NCI-H1436 treated with DMSO at 0.1 percent for 48 hours (cell line): ENCODE measurements around the gene CAAP1.
A peak's percentile ranks its signal among the peaks of the same experiment; 100 is the strongest.
"Not testable (repeated sequence)": the region's sequence is repeated elsewhere in the genome, so short reads cannot be mapped to it uniquely, and the experiment has no call there.

Experiments
- DNase-seq: peaks from one replicate; lab custom pipeline; 2025; lab: John Stamatoyannopoulos, UW

The CAAP1 gene, protein sequence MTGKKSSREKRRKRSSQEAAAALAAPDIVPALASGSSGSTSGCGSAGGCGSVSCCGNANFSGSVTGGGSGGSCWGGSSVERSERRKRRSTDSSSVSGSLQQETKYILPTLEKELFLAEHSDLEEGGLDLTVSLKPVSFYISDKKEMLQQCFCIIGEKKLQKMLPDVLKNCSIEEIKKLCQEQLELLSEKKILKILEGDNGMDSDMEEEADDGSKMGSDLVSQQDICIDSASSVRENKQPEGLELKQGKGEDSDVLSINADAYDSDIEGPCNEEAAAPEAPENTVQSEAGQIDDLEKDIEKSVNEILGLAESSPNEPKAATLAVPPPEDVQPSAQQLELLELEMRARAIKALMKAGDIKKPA

DNA sequence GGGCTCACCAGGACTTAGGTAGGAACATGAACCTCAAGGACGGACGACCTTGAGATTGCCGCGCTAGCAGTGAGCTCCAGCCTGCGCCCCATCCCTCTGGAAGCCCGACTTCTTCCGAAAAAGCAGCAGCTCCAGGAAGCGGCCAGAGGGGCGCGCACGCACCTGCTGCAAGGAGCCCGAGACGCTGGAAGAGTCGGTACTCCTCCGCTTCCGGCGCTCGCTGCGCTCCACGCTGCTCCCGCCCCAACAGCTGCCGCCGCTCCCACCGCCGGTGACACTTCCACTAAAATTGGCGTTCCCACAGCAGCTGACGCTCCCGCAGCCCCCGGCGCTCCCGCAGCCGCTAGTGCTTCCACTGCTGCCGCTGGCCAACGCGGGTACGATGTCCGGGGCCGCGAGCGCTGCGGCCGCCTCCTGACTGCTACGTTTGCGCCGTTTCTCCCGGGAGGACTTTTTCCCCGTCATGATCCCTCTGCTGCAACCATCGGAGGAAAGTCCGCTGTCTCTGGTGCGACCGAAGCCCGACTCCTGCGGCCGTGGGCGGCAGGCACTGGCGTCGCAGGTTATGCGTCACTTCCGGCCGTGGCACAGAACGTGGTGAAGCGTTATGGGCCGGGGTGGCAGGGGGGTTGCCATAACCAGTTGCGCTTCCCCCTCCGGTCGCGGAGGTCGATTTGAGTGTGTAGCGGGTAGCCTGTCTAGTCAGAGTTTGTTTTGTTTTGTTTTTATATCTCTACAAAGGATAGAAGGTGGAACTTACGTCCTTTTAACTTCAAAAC lies at the start of gene CAAP1:
CAAP1 (minus strand) TSS at position 552 of the 779 bp plus-strand sequence; CDS start at position 465, 87 bp downstream.
- DNase-seq: peak; percentile 56

DNA sequence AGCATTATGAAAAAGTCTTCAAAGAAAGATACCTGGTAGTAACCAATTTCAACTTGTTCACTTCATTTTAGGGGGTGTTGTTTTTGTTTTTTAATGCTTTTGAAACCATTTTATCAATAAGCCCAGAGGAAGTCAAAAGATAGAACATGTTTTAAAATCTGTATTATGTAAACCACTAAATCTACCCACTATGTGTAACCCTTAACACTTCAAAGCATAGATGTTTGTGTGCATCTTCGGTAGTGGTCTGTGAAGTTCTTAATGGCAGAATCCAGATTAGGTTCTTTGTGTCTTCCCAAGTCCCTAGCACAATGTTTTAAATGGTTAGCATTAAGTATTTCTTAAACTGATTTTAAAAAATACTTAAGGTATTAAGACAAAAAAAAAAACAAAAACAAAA lies 48.2 kb upstream of the CAAP1 start:
- DNase-seq: no peak

DNA sequence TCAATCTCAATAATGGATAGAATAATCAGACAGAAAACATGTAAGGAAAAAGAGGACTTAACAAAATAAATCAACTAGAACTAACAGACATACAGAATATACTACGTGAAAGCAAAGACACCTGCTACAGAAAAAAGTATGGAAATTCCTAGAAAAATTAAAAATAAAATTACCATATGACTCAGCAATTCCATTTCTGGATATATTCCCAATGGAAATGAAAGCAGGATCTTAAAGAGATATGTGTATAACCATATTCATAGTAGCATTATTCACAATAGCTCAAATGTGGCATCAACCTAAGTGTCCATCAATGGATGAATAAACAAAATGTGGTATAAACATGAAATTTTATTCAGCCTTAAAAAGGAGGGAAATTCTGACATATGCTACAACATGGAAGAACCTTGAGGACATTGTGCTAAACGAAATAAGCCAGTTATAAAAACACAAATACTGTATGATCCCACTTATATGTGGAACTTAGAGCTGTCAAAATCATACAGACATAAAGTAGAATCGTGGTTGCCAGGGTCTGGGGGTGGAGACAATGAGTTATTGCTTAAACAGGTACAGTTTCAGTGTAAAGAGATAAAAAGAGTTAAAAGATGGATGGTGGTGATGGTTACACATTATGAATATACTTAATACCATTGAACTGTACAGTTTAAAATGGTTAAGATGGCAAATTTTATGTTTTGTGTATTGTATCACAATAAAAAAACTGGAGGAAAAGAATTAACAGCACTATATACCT lies 47.5 kb upstream of the CAAP1 start:
- no peak for DNase-seq

DNA sequence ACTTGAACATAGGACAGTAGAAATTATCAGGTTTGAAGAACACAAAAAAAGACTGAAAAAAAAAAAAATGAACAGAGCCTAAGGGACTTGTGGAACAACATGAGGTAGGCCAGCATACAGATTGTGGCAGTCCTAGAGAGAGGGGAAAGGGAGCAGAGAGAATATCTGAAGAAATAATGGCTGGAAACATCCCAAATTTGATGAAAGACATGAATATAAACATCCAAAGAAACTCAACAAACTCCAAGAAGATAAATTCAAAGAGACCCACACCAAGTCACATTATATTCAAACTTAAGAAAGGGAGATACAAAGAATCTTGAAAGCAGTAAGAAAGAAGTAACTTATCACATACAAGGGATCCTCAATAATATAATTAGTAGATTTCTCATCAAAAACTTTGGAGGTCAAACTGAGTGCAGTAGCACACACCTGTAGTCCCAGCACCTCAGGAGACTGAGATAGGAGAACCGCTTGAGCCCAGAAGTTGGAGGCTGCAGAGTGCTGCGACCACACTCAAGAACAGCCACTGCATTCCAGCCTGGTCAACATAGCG lies 45.3 kb upstream of the CAAP1 start:
- no peak for DNase-seq

DNA sequence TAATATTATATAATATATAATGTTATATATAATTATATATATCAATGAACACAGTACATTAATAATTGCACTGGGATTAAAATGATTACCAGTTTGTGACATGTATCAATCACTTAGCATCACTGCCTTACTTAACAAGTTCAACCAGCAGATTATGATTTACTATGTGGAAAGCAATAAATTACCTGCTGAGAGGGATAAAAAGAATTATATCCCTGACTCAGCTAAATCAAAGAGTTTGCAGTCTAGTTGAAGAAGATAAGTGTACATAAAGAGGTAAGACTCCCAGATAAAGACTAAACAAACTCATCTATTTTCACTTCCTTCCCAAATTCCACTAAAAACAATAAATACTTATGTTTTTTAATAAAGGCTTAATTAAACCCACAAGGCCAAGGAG lies 43.2 kb upstream of the CAAP1 start:
- DNase-seq: no peak

- DNase-seq: no peak
Measured at GRCh38 chr9:26928902-26929495, 36.4 kb upstream of the CAAP1 start.

GRCh38 chr9:26925609-26926008 lies 33.0 kb upstream of the CAAP1 start:
- DNase-seq: no peak

GRCh38 chr9:26919698-26920097 lies 27.1 kb upstream of the CAAP1 start:
- no peak for DNase-seq

DNA sequence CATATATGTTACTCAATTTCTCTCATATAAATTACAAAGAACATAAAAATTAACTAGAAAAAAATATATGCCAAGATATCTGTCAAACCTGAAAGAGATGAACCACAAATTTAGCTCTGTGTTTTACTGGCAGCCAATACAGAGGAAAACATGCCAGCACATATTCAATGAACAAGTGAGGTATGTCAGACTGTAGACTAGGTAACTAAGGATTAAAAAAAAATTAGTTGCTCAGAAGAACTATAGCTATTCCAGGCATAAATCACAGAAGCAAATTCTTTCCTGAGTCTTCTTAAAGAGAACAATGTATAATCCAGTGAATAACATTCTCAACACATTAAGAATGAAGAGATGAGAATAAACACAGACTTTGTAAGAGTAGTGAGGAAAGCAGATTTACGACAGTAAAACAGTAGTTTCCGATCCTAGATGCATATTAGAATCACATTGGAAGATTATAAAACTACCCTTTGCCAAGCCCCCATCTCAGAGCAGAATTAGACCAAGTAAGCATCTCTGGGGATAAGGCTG lies 20.6 kb upstream of the CAAP1 start:
- no peak for DNase-seq

- no peak for DNase-seq
Measured at GRCh38 chr9:26904671-26905070, 12.1 kb upstream of the CAAP1 start.

DNA sequence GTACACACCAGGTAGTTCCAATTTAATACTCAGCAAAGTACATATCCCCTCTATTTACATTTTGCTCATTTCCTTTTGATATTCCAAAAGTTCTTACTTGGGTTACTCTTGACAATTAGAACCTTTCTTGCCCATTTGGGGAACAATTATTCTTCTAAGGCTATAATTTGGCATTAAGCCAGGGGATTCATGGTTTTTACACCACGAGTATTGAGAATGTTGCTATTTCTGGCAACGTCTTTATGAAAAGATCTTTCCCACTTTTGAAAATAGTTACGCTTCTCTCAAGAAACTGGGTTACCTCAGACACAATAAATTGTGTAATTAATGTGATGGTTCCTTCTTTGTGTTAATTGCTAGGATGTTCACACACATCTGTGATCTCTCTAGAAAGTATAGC lies 11.5 kb upstream of the CAAP1 start:
- no peak for DNase-seq

GRCh38 chr9:26893030-26893676 lies 551 bp upstream of the CAAP1 start:
- no peak for DNase-seq

- no peak for DNase-seq
Measured at GRCh38 chr9:26891726-26892125, 876 bp downstream of the CAAP1 start.

- no peak for DNase-seq
Measured at GRCh38 chr9:26888271-26888670, 4.3 kb downstream of the CAAP1 start.

DNA sequence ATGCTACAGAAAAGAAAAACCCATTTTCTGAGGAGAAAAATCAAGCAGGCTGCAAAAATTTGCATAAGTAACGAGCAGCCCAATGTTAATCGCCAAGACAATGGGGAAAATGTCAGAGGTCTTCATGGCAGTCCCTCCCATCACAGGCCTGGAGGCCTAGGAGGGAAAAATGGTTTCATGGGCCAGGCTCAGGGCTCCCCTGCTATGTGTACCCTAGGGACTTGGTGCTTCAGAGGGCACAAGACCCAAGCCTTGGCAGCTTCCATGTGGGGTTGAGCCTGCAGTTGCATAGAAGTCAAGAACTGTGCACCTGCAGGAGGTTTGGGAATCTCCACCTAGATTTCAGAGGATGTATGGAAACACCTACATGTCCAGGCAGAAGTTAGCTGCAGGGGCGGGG lies 10.4 kb downstream of the CAAP1 start:
- no peak for DNase-seq

GRCh38 chr9:26880262-26880661 lies 12.3 kb downstream of the CAAP1 start:
- no peak for DNase-seq

DNA sequence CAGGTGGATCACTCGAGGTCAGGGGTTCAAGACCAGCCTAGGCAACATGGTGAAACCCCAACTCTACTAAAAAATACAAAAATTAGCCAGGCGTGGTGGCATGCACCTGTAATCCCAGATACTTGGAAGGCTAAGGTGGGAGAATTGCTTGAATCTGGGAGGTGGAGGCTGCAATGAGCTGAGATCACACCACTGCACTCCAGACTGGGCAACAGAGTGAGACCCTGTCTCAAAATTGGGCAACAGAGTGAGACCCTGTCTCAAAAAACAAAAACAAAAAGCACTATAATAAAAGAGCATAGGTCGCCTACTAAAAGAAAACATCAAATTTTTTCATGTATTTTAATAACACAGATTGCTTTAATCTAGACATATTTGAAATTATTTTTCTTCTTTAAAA lies 17.4 kb downstream of the CAAP1 start:
- DNase-seq: not testable (repeated sequence)

DNA sequence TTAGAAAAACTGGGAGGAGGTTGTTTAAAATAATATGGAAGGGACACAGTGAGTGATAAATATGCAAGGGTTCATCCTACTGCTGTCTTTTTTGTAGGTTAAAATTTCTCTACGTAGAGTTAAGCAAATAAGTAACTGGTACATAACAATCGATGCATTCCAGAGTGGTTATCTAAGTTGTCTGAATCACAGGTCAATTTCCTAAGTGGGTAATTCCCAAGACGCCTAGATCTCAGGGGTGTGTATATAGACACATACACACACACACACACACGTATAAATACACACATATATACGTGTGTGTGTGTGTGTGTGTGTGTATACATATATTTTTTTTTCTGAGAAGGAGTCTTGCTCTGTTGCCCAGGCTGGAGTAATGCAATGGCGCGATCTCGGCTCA lies 22.3 kb downstream of the CAAP1 start:
- no peak for DNase-seq

GRCh38 chr9:26863074-26863473 lies 29.5 kb downstream of the CAAP1 start:
- DNase-seq: no peak

DNA sequence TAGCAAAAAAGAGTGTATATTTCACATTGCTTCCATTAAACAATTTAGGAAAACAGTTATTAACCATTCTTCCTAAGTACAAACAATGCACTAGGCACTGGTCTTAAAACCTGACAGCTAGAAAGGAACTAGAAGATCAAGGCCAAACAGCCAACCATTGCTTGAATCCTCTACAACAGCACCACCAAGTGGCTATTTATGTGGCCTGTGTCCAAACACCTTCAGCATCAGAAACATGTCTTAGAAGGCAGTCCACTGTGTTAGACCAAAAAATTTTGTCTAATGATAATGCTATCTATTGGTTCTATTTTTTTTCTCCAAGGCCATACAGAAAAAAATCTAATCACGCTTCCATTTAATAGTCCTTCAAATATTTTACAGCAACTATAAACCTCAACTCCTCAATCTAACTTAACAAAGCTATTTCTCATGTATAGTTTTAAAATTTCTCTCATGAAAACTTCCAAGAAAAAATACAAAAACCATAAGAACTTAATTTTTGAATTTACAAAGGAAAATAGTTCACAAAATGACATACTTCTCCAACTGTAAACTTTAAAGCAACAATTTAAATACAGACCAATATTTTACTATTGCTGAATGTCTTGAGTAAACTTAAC lies 36.1 kb downstream of the CAAP1 start:
- DNase-seq: peak; percentile 53

DNA sequence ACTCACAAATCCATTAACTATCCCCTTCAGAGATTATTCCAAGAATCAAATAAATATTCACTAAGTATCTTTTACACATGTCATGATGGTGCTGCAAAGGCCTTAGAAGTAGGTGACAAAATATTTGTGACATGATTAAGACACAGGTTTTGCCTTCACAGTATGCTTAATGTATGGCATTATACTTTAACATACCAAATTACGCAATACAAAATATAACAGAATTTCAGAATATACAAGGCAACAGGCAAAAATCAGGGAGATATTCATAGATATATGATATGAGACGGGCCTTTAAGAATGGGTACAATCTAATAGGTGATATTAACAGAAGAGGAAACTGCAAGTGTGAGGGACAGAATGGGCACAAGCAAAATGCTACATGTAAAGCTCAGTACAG lies 41.6 kb downstream of the CAAP1 start:
- DNase-seq: no peak
